PC-9 (cell line): Measurements from ENCODE around the gene NCSTN. TPM values are rescaled to one million over a fixed set of nuclear protein-coding genes. Genes with fewer than 3 reads are reported as not detected.

Experiments used
- BruUV-seq: library from RNA; stranded (reverse); fragments of 400-500 nt; replicated peaks from 2 replicates; lab custom pipeline; 2021; lab: Mats Ljungman, UMichigan
- CTCF ChIA-PET: fragments of 300-600 bp; sonication (Branson Sonifier 250); formaldehyde crosslinking; loops from one replicate; lab custom pipeline; 2022; ENCODE audit warnings: antibody characterized with exemption; lab: Charles Lee
- POLR2A ChIA-PET: fragments of 300-600 bp; sonication (Branson Sonifier 250); formaldehyde crosslinking; loops from one replicate; lab custom pipeline; 2022; ENCODE audit warnings: antibody characterized with exemption; ENCODE audit not compliant: unreplicated experiment; lab: Charles Lee
- DNase-seq, 2 experiments: peaks; one replicate each; pipeline versions ENCODE4 v3.0.0 to v3.0.0-alpha.2; 2015 to 2022; ENCODE audit warnings: mixed read lengths in 1 of 2
- H2AFZ ChIP-seq: fragments of 200-600 bp; sonication (generic); 2 replicates; pipeline ENCODE4 v1.8.1; 2017; ENCODE audit warnings: antibody characterized with exemption
- H3F3A ChIP-seq: fragments of 200-600 bp; sonication (generic); 2 replicates; pipeline ENCODE4 v1.8.1; 2017; ENCODE audit warnings: antibody characterized with exemption, mild to moderate bottlenecking, low read depth; ENCODE audit not compliant: insufficient read depth
- H3K27ac ChIP-seq: fragments of 200-600 bp; sonication (generic); 2 replicates; pipeline ENCODE4 v1.6.1; 2016; ENCODE audit warnings: mixed run types
- H3K27me3 ChIP-seq: fragments of 200-600 bp; sonication (generic); 2 replicates; pipeline ENCODE4 v1.6.1; 2016; ENCODE audit warnings: low read depth, mixed run types; ENCODE audit not compliant: insufficient read depth
- H3K36me3 ChIP-seq: fragments of 200-600 bp; sonication (generic); 2 replicates; pipeline ENCODE4 v1.6.1; 2016; ENCODE audit warnings: low read depth, mixed run types
- H3K4me1 ChIP-seq: fragments of 200-600 bp; sonication (generic); replicated peaks from 2 replicates; pipeline ENCODE4 v1.6.1; 2016; ENCODE audit warnings: mixed run types; ENCODE audit not compliant: insufficient read depth
- H3K4me2 ChIP-seq: fragments of 200-600 bp; sonication (generic); 2 replicates; pipeline ENCODE4 v1.6.1; 2017; ENCODE audit warnings: mixed run types
- H3K4me3 ChIP-seq: fragments of 200-600 bp; sonication (generic); 2 replicates; pipeline ENCODE4 v1.6.1; 2016; ENCODE audit warnings: mixed run types
- H3K79me2 ChIP-seq: fragments of 200-600 bp; sonication (generic); 2 replicates; pipeline ENCODE4 v1.6.1; 2017; ENCODE audit warnings: low read depth, mixed run types
- H3K9me2 ChIP-seq: fragments of 200-600 bp; sonication (generic); 2 replicates; pipeline ENCODE4 v1.8.1; 2017; ENCODE audit warnings: mild to moderate bottlenecking; ENCODE audit not compliant: insufficient read depth
- H3K9me3 ChIP-seq: fragments of 200-600 bp; sonication (generic); 2 replicates; pipeline ENCODE4 v1.8.1; 2016; ENCODE audit warnings: low read depth; ENCODE audit not compliant: insufficient read depth
- H4K20me1 ChIP-seq: fragments of 200-600 bp; sonication (generic); 2 replicates; pipeline ENCODE4 v1.8.1; 2017; ENCODE audit not compliant: insufficient read depth
- CTCF ChIP-seq: fragments of 200-600 bp; sonication (generic); conservative IDR thresholded peaks from 2 replicates; pipeline ENCODE4 v1.6.1; 2017; ENCODE audit warnings: mixed run types, antibody characterized with exemption, mild to moderate bottlenecking, moderate library complexity
- EZH2 ChIP-seq: fragments of 200-600 bp; sonication (generic); IDR thresholded peaks from 2 replicates; pipeline ENCODE4 v1.8.0; 2017; ENCODE audit warnings: antibody characterized with exemption, low read depth
- intact Hi-C: fragments of 100-400 bp; cut with micrococcal nuclease; formaldehyde crosslinking; loops from one replicate; pipeline ENCODE4 v1.10.0; 2022; ENCODE audit not compliant: unreplicated experiment
- total RNA-seq: library from RNA; stranded (reverse); gene quantifications from 2 replicates; pipeline ENCODE4 v1.2.3, GENCODE V29; 2021

Gene NCSTN
- total RNA-seq, 1 experiment from 2014 or later = 55.8 TPM

GRCh38 chr1:160363010-160363409 lies 19.8 kb downstream of the NCSTN start:
- ChIA-PET CTCF (no interaction called here), POLR2A (no interaction called here)
- H3K4me2 ChIP-seq = no peak overlapping the region
- no peak overlapping the region for H3K4me3 ChIP-seq
- DNase-seq = peak in 1 of 2 experiments; percentile 34
- no peaks in the 10 kb centered on the region for H3K27me3 ChIP-seq
- H3K9me3 ChIP-seq = no peaks in the 10 kb centered on the region
- no peak overlapping the region for H3K27ac ChIP-seq
- no TSS peak for BruUV-seq
- intact Hi-C loops = no loop called here
- H3K79me2 ChIP-seq = no peaks in the 10 kb centered on the region
- TF ChIP-seq CTCF (no peak), EZH2 (no peak)
- H3F3A ChIP-seq = no peaks in the 10 kb centered on the region
- H2AFZ ChIP-seq = no peak overlapping the region
- no peaks in the 10 kb centered on the region for H4K20me1 ChIP-seq
- no peaks in the 10 kb centered on the region for H3K4me1 ChIP-seq
- no peaks in the 10 kb centered on the region for H3K36me3 ChIP-seq
- no peaks in the 10 kb centered on the region for H3K9me2 ChIP-seq

DNA sequence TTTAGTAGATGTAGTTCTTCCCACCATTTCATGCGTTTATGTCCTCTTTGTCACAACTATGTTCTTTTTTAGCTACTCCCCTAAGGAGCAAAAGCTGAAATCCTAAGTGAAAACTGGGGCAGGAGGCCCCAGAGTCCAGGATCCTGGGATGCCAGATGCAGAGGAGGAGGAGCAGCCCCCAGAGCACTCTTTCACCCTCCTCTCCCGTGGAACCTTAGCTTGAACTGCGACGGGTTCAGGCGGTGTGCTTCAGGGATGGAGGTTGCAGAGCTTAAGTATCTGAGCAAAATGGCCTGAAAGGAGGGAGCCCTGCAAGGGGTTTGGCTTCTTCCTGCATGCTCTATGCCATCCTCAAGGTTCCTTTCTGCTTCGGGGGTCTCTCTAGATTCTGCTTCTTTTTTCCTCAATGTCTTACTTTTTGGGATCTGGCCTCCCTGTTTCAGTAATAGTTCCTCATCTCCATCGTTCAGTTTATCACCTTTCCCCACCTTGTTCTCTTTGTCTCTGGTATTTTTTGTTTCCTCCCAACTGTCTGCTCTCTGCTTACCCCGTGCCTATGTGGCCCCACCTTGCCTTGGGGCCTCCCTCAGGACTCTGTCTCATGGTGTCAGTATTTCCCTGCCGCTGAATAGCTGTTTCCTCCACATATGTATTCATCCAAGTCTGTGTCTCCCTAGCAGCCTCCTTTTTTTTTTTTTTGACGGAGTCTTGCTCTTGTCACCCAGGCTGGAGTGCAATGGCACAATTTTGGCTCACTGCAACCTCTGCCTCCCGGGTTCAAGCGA lies 21.0 kb downstream of the NCSTN start:
- ChIA-PET POLR2A (interaction anchor here (0.7 kb wide), 1 partner anchor 861 kb away, joined by 4 read pairs; no protein-coding TSS in a partner anchor), CTCF (interaction anchor here (0.6 kb wide), 1 partner anchor 12 kb away, joined by 5 read pairs; no protein-coding TSS in a partner anchor)

GRCh38 chr1:160365325-160365724 lies 22.1 kb downstream of the NCSTN start:
- Histone ChIP-seq H3K79me2 (no peaks in the 10 kb centered on the region), H3K9me2 (no peaks in the 10 kb centered on the region), H3K4me3 (no peak overlapping the region), H3K9me3 (no peaks in the 10 kb centered on the region), H4K20me1 (no peaks in the 10 kb centered on the region), H3K4me1 (no peaks in the 10 kb centered on the region), H3K27me3 (no peaks in the 10 kb centered on the region), H3K27ac (no peak overlapping the region), H3K4me2 (no peak overlapping the region), H2AFZ (no peak overlapping the region), H3K36me3 (no peaks in the 10 kb centered on the region), H3F3A (no peaks in the 10 kb centered on the region)
- BruUV-seq = no TSS peak
- CTCF ChIA-PET = no interaction called here
- DNase-seq = no peak
- intact Hi-C loops = no loop called here
- no peak for TF ChIP-seq EZH2
- TF ChIP-seq CTCF = no peak
- POLR2A ChIA-PET = interaction anchor here (0.7 kb wide), 1 partner anchor 860 kb away, joined by 4 read pairs; no protein-coding TSS in a partner anchor

More for the DNA sequence above, 21.0 kb downstream of the NCSTN start:
- no peaks in the 10 kb centered on the region for H3K4me1 ChIP-seq
- DNase-seq = peak in 1 of 2 experiments; percentile 16
- H4K20me1 ChIP-seq = no peaks in the 10 kb centered on the region
- H3F3A ChIP-seq = no peaks in the 10 kb centered on the region
- no TSS peak for BruUV-seq
- intact Hi-C loops = no loop called here
- no peaks in the 10 kb centered on the region for H3K9me3 ChIP-seq
- H3K27me3 ChIP-seq = no peaks in the 10 kb centered on the region
- H3K79me2 ChIP-seq = no peaks in the 10 kb centered on the region
- TF ChIP-seq EZH2 = no peak
- no peak for TF ChIP-seq CTCF
- H2AFZ ChIP-seq = no peak overlapping the region
- H3K4me2 ChIP-seq = no peak overlapping the region
- no peak overlapping the region for H3K27ac ChIP-seq
- no peaks in the 10 kb centered on the region for H3K9me2 ChIP-seq
- no peak overlapping the region for H3K4me3 ChIP-seq
- H3K36me3 ChIP-seq = no peaks in the 10 kb centered on the region
